ENCODE results near the gene RECQL5. TPM values are rescaled to one million over a fixed set of nuclear protein-coding genes. Genes with fewer than 3 reads are reported as not detected.

The RECQL5 gene
- total and polyA plus RNA-seq, 2 donors (not counting 1 experiment from before 2014, with no cell fraction given): 58.5 to 70.5 TPM

DNA sequence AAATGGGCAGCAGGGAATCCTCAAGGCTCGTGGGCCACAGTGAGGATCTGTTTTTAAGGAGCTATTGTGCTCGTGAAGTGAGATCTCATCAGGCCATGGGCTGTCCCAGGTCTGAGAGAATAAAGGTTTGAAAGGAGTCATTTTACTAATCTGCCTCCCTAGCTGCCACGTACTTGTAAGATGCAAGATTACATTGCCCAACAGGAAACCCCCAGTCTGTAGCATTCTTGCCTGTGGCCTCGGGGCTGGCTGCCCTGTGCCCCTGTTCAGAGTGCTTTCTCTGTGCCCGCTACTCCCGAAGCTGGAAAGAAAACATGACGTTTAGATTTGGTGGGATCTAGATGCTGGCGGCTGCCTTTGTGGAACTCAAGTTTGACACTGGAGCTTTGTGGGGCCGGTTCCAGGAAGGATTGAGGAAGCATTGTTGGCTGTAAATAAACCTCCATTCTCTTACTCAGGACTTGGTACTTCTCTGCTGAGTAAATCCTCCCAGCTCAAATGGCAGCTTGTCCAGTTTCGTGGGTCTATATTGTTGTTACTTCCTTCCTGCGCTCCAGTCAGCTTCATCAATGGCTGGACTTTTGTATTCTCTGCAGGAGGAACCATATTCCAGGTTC is 21.4 kb upstream of the RECQL5 start:
- Histone ChIP-seq H3K4me2 (replicated peaks; ENCODE audit: low read depth, low read length, poor library complexity, severe bottlenecking) (peak overlapping the region; percentile 71), H3K9me3 (ENCODE audit: control extremely low read depth in 1 of 3, control insufficient read depth in 2 of 3, insufficient read depth in 1 of 3, low read length in 2 of 3) (no peaks in the 10 kb centered on the region), H3K36me3 (replicated peaks in 1 of 2; ENCODE audit: control extremely low read depth in 1 of 2, control insufficient read depth in 1 of 2, extremely low read depth in 1 of 2, insufficient read depth in 2 of 2, low read length in 1 of 2) (peaks cover 6 to 42% of the 10 kb centered on the region in 2 experiments), H3K27me3 (replicated peaks in 1 of 4; ENCODE audit: control extremely low read depth in 1 of 4, control insufficient read depth in 3 of 4, insufficient read depth in 4 of 4, low read length in 3 of 4) (no peaks in the 10 kb centered on the region), H2AFZ (ENCODE audit: insufficient read depth, low read depth, low read length, poor library complexity, severe bottlenecking) (no peak overlapping the region), H3K27ac (ENCODE audit: low read length in 2 of 2) (peak overlapping the region; percentile 88 to 90), H3K4me1 (ENCODE audit: control insufficient read depth in 2 of 2, insufficient read depth in 2 of 2, low read length in 2 of 2) (peaks cover 47 to 64% of the 10 kb centered on the region in 2 donors), H4K20me1 (ENCODE audit: control insufficient read depth, insufficient read depth, low read length, poor library complexity, severe bottlenecking) (peaks cover 67% of the 10 kb centered on the region), H3K9ac (ENCODE audit: low read length) (peak overlapping the region; percentile 0), H3K79me2 (ENCODE audit: control insufficient read depth, insufficient read depth, low read length) (peaks cover 88% of the 10 kb centered on the region), H3K4me3 (ENCODE audit: control extremely low read depth in 1 of 5, extremely low read depth in 1 of 5, insufficient read depth in 1 of 5, low read depth in 2 of 5, low read length in 4 of 5) (no peak overlapping the region)
- H3K4me1 Mint-ChIP-seq: peaks cover 72% of the 10 kb centered on the region
- ATAC-seq (ENCODE audit: low read depth) (no peak), DNase-seq (peak; percentile 32)
- CTCF ChIA-PET: interaction anchor here (1.1 to 2.4 kb wide), 5 partner anchors 14 to 65 kb away, joined by 3 to 8 read pairs (median 4); partner anchors contain the start of gene SMIM5
- TF ChIP-seq, protein P1, sequence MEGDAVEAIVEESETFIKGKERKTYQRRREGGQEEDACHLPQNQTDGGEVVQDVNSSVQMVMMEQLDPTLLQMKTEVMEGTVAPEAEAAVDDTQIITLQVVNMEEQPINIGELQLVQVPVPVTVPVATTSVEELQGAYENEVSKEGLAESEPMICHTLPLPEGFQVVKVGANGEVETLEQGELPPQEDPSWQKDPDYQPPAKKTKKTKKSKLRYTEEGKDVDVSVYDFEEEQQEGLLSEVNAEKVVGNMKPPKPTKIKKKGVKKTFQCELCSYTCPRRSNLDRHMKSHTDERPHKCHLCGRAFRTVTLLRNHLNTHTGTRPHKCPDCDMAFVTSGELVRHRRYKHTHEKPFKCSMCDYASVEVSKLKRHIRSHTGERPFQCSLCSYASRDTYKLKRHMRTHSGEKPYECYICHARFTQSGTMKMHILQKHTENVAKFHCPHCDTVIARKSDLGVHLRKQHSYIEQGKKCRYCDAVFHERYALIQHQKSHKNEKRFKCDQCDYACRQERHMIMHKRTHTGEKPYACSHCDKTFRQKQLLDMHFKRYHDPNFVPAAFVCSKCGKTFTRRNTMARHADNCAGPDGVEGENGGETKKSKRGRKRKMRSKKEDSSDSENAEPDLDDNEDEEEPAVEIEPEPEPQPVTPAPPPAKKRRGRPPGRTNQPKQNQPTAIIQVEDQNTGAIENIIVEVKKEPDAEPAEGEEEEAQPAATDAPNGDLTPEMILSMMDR (IDR thresholded peaks at IDR 0.05): no peak
- TF ChIP-seq EZH2 (IDR thresholded peaks at IDR 0.05; ENCODE audit: borderline replicate concordance, insufficient read depth, low read depth, low read length, poor library complexity, severe bottlenecking): no peak
- intact Hi-C loops (cut with micrococcal nuclease): no loop called here
- no peaks in the 10 kb centered on the region for H3K27me3 Mint-ChIP-seq
- POLR2A ChIA-PET: interaction anchor here (0.6 to 0.7 kb wide), 5 partner anchors 31 to 1451 kb away, joined by 3 to 8 read pairs (median 6); no protein-coding TSS in a partner anchor
- H3K9me3 Mint-ChIP-seq (ENCODE audit: insufficient read depth): no peaks in the 10 kb centered on the region
- peak overlapping the region; percentile 74 for H3K4me3 Mint-ChIP-seq
- 37% methylated on average over 9 of the region's 11 CpGs for WGBS (ENCODE audit: insufficient coverage)
- H3K27ac Mint-ChIP-seq: peak overlapping the region; percentile 97

GRCh38 chr17:75685499-75685898 is 18.5 kb upstream of the RECQL5 start:
- H3K9ac ChIP-seq (ENCODE audit: low read length): no peak overlapping the region
- H3K4me3 Mint-ChIP-seq: peak overlapping the region; percentile 57
- H3K9me3 ChIP-seq (ENCODE audit: control extremely low read depth in 1 of 3, control insufficient read depth in 2 of 3, insufficient read depth in 1 of 3, low read length in 2 of 3): no peaks in the 10 kb centered on the region
- no peaks in the 10 kb centered on the region for H3K9me3 Mint-ChIP-seq (ENCODE audit: insufficient read depth)
- no peak for ATAC-seq (ENCODE audit: low read depth)
- TF ChIP-seq EZH2 (IDR thresholded peaks at IDR 0.05; ENCODE audit: borderline replicate concordance, insufficient read depth, low read depth, low read length, poor library complexity, severe bottlenecking): no peak
- TF ChIP-seq, protein P1 (IDR thresholded peaks at IDR 0.05): no peak
- DNase-seq: no peak
- CTCF ChIA-PET: interaction anchor here (2.8 kb wide), 1 partner anchor 11 kb away, joined by 19 read pairs; no protein-coding TSS in a partner anchor
- peaks cover 4 to 25% of the 10 kb centered on the region in 2 experiments for H3K36me3 ChIP-seq (replicated peaks in 1 of 2; ENCODE audit: control extremely low read depth in 1 of 2, control insufficient read depth in 1 of 2, extremely low read depth in 1 of 2, insufficient read depth in 2 of 2, low read length in 1 of 2)
- H4K20me1 ChIP-seq (ENCODE audit: control insufficient read depth, insufficient read depth, low read length, poor library complexity, severe bottlenecking): peaks cover 54% of the 10 kb centered on the region
- no peaks in the 10 kb centered on the region for H3K27me3 ChIP-seq (replicated peaks in 1 of 4; ENCODE audit: control extremely low read depth in 1 of 4, control insufficient read depth in 3 of 4, insufficient read depth in 4 of 4, low read length in 3 of 4)
- no peak overlapping the region for H3K27ac ChIP-seq (ENCODE audit: low read length in 2 of 2)
- intact Hi-C loops (cut with micrococcal nuclease): no loop called here
- POLR2A ChIA-PET: no interaction called here
- H3K4me3 ChIP-seq (ENCODE audit: control extremely low read depth in 1 of 5, extremely low read depth in 1 of 5, insufficient read depth in 1 of 5, low read depth in 2 of 5, low read length in 4 of 5): no peak overlapping the region
- H3K79me2 ChIP-seq (ENCODE audit: control insufficient read depth, insufficient read depth, low read length): peaks cover 86% of the 10 kb centered on the region
- H3K27ac Mint-ChIP-seq: peak overlapping the region; percentile 51
- peaks cover 56% of the 10 kb centered on the region for H3K4me1 Mint-ChIP-seq
- 100% methylated on average over 1 of the region's 3 CpGs for WGBS (ENCODE audit: insufficient coverage)
- H3K4me1 ChIP-seq (ENCODE audit: control insufficient read depth in 2 of 2, insufficient read depth in 2 of 2, low read length in 2 of 2): peaks cover 38 to 52% of the 10 kb centered on the region in 2 donors
- H3K27me3 Mint-ChIP-seq: no peaks in the 10 kb centered on the region
- H3K4me2 ChIP-seq (replicated peaks; ENCODE audit: low read depth, low read length, poor library complexity, severe bottlenecking): no peak overlapping the region
- no peak overlapping the region for H2AFZ ChIP-seq (ENCODE audit: insufficient read depth, low read depth, low read length, poor library complexity, severe bottlenecking)
